CD8-positive, alpha-beta memory T cell (primary cell): ENCODE measurements around the gene RAB29. TPM values are rescaled to one million over a fixed set of nuclear protein-coding genes. Genes with fewer than 3 reads are reported as not detected.

Source experiments
- CTCF ChIA-PET: fragments of 350-600 bp; sonication (Branson Sonifier 250); formaldehyde crosslinking; loops from one replicate; lab custom pipeline; 2021; ENCODE audit warnings: antibody characterized with exemption; lab: Charles Lee
- POLR2A ChIA-PET: fragments of 350-600 bp; sonication (Branson Sonifier 250); formaldehyde crosslinking; loops from one replicate; lab custom pipeline; 2021; ENCODE audit warnings: antibody characterized with exemption; lab: Charles Lee
- DNase-seq, 5 donors: peaks; one replicate each; pipeline versions ENCODE4 v3.0.0 to v3.0.0-alpha.2; 2020 to 2022; ENCODE audit warnings: mixed read lengths in 1 of 5
- H3K27ac ChIP-seq: one replicate; pipeline ENCODE4 v1.7.0; 2013; ENCODE audit warnings: low read depth, mild to moderate bottlenecking, low read length, moderate library complexity
- H3K27me3 ChIP-seq: 2 replicates; pipeline ENCODE4 v1.7.0; 2013; ENCODE audit warnings: low read length, mild to moderate bottlenecking; ENCODE audit not compliant: insufficient read depth, poor library complexity, severe bottlenecking
- H3K36me3 ChIP-seq: 2 replicates; pipeline ENCODE4 v1.7.0; 2013; ENCODE audit warnings: mild to moderate bottlenecking, low read length, moderate library complexity; ENCODE audit not compliant: insufficient read depth
- H3K4me1 ChIP-seq: 2 replicates; pipeline ENCODE4 v1.7.0; 2013; ENCODE audit warnings: mild to moderate bottlenecking, low read length, moderate library complexity; ENCODE audit not compliant: insufficient read depth
- H3K4me3 ChIP-seq: 2 replicates; pipeline ENCODE4 v1.7.0; 2013; ENCODE audit warnings: mild to moderate bottlenecking, low read length
- H3K9me3 ChIP-seq: 2 replicates; pipeline ENCODE4 v1.7.0; 2013; ENCODE audit warnings: mild to moderate bottlenecking, low read length
- H3K27ac Mint-ChIP-seq, 8 donors: one replicate each; pipeline ENCODE4 v1.8.0; 2020 to 2021; ENCODE audit warnings: mixed read lengths in 8 of 8, mild to moderate bottlenecking in 6 of 8, inconsistent platforms in 3 of 8, moderate library complexity in 3 of 8
- H3K27me3 Mint-ChIP-seq, 2 donors: one replicate each; pipeline ENCODE4 v1.8.0; 2020 to 2021; ENCODE audit warnings: mixed read lengths in 2 of 2, mild to moderate bottlenecking in 1 of 2, moderate library complexity in 1 of 2
- H3K36me3 Mint-ChIP-seq, 3 donors: one replicate each; pipeline ENCODE4 v1.8.0; 2020 to 2021; ENCODE audit warnings: mixed read lengths in 3 of 3, inconsistent platforms in 1 of 3, mild to moderate bottlenecking in 1 of 3
- H3K4me1 Mint-ChIP-seq, 3 donors: one replicate each; pipeline ENCODE4 v1.8.0; 2020 to 2021; ENCODE audit warnings: mixed read lengths in 3 of 3, inconsistent platforms in 1 of 3, mild to moderate bottlenecking in 1 of 3
- H3K4me3 Mint-ChIP-seq, 7 donors: one replicate each; pipeline ENCODE4 v1.8.0; 2020 to 2021; ENCODE audit warnings: mixed read lengths in 7 of 7, mild to moderate bottlenecking in 6 of 7, moderate library complexity in 4 of 7, inconsistent platforms in 2 of 7
- H3K9me3 Mint-ChIP-seq, 5 donors: one replicate each; pipeline ENCODE4 v1.8.0; 2020 to 2022; ENCODE audit warnings: mixed read lengths in 5 of 5, mild to moderate bottlenecking in 3 of 5, moderate library complexity in 2 of 5, inconsistent platforms in 1 of 5
- polyA plus RNA-seq: library from polyadenylated mRNA; unstranded; fragments of 300-500 nt; fragmentation: Illumina TruSeq; gene quantifications from one replicate; pipeline ENCODE4 v1.2.3, GENCODE V29; 2021
- total RNA-seq, 2 experiments: library from RNA; stranded (reverse); gene quantifications; one replicate each; pipeline ENCODE4 v1.2.3, GENCODE V29; 2021

RAB29 gene
- total and polyA plus RNA-seq, 3 experiments from 2014 or later = 37.1 to 169 (median 39.7) TPM

- DNase-seq = peak in 1 of 5 donors; percentile 20
- ChIA-PET POLR2A (interaction anchor here (0.9 kb wide), 1 partner anchor 30 kb away, joined by 3 read pairs; the partner anchor contains the start of gene RAB29), CTCF (interaction anchor here (0.9 to 3.4 kb wide), 5 partner anchors 13 to 172 kb away, joined by 3 to 10 read pairs (median 3); no protein-coding TSS in a partner anchor)
- peaks cover 64 to 77% (median 66%) of the 10 kb centered on the region in 3 donors for H3K4me1 Mint-ChIP-seq
- no peaks in the 10 kb centered on the region for H3K9me3 ChIP-seq
- no peaks in the 10 kb centered on the region for H3K27me3 ChIP-seq
- H3K4me3 Mint-ChIP-seq = peak overlapping the region in 6 of 7 donors; percentile 60 to 72 (median 66)
- H3K4me3 ChIP-seq = no peak overlapping the region
- no peaks in the 10 kb centered on the region for H3K9me3 Mint-ChIP-seq
- no peak overlapping the region for H3K27ac ChIP-seq
- no peaks in the 10 kb centered on the region for H3K27me3 Mint-ChIP-seq
- H3K36me3 Mint-ChIP-seq = peaks cover 3 to 34% (median 8%) of the 10 kb centered on the region in 3 donors
- peaks cover 51% of the 10 kb centered on the region for H3K4me1 ChIP-seq
- no peaks in the 10 kb centered on the region for H3K36me3 ChIP-seq
- peak overlapping the region; percentile 44 to 90 (median 78) for H3K27ac Mint-ChIP-seq
Measured at GRCh38 chr1:205805082-205805711, 29.9 kb upstream of the RAB29 start.

GRCh38 chr1:205804605-205805004, 29.3 kb upstream of the RAB29 start:
- CTCF ChIA-PET = interaction anchor here (1.0 to 3.4 kb wide), 3 partner anchors 13 to 173 kb away, joined by 3 to 10 read pairs (median 7); no protein-coding TSS in a partner anchor
- Histone ChIP-seq H3K9me3 (no peaks in the 10 kb centered on the region), H3K4me3 (no peak overlapping the region), H3K27me3 (no peaks in the 10 kb centered on the region), H3K36me3 (no peaks in the 10 kb centered on the region), H3K27ac (no peak overlapping the region), H3K4me1 (peaks cover 45% of the 10 kb centered on the region)
- Mint-ChIP-seq H3K9me3 (no peaks in the 10 kb centered on the region), H3K4me3 (peak overlapping the region in 3 of 7 donors; percentile 21 to 68 (median 62)), H3K36me3 (peaks cover 3 to 34% (median 10%) of the 10 kb centered on the region in 3 donors), H3K4me1 (peaks cover 59 to 71% (median 60%) of the 10 kb centered on the region in 3 donors), H3K27me3 (no peaks in the 10 kb centered on the region), H3K27ac (peak overlapping the region in 7 of 8 donors; percentile 15 to 88 (median 78))
- DNase-seq = no peak
- POLR2A ChIA-PET = interaction anchor here (0.9 kb wide), 1 partner anchor 29 kb away, joined by 3 read pairs; the partner anchor contains the start of gene RAB29

GRCh38 chr1:205803986-205804385, 28.7 kb upstream of the RAB29 start:
- H3K4me3 ChIP-seq = no peak overlapping the region
- peaks cover 4% of the 10 kb centered on the region for H3K36me3 ChIP-seq
- ChIA-PET POLR2A (no interaction called here), CTCF (interaction anchor here (1.5 to 3.4 kb wide), 2 partner anchors 12 to 173 kb away, joined by 7 to 10 read pairs; no protein-coding TSS in a partner anchor)
- peak overlapping the region in 1 of 7 donors; percentile 33 for H3K4me3 Mint-ChIP-seq
- H3K27ac Mint-ChIP-seq = peak overlapping the region in 5 of 8 donors; percentile 4 to 79 (median 44)
- H3K4me1 ChIP-seq = peaks cover 39% of the 10 kb centered on the region
- H3K36me3 Mint-ChIP-seq = peaks cover 0 to 37% (median 9%) of the 10 kb centered on the region in 3 donors
- H3K4me1 Mint-ChIP-seq = peaks cover 52 to 65% (median 54%) of the 10 kb centered on the region in 3 donors
- H3K9me3 ChIP-seq = no peaks in the 10 kb centered on the region
- no peaks in the 10 kb centered on the region for H3K9me3 Mint-ChIP-seq
- no peak overlapping the region for H3K27ac ChIP-seq
- no peak for DNase-seq
- H3K27me3 ChIP-seq = no peaks in the 10 kb centered on the region
- H3K27me3 Mint-ChIP-seq = no peaks in the 10 kb centered on the region

DNA sequence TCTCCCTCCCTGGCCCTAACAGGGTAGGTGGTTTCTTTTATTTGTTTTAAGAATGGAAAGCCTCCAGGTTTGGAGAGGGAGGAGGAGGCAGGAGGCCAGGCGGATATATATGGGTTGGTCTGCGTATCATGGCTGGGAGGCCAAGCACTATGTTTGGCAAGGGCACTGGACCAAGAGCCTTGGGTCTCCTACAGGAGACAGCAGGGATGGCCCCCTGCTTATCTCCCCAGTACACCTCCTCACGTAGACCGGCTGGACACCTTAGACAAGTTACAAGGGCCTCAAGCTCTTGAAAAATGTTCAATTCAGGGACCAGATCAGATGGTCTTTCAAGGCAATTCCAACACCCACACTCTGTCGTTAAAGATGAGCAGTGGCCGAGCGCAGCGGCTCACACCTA, 26.8 kb upstream of the RAB29 start:
- DNase-seq = no peak
- no peak overlapping the region for H3K4me3 Mint-ChIP-seq
- ChIA-PET POLR2A (no interaction called here), CTCF (interaction anchor here (1.1 to 1.3 kb wide), 2 partner anchors 9 to 175 kb away, joined by 4 to 5 read pairs; no protein-coding TSS in a partner anchor)
- peaks cover 12 to 45% (median 15%) of the 10 kb centered on the region in 3 donors for H3K36me3 Mint-ChIP-seq
- no peaks in the 10 kb centered on the region for H3K9me3 Mint-ChIP-seq
- Histone ChIP-seq H3K27me3 (no peaks in the 10 kb centered on the region), H3K36me3 (peaks cover 20% of the 10 kb centered on the region), H3K9me3 (no peaks in the 10 kb centered on the region), H3K27ac (no peak overlapping the region), H3K4me3 (no peak overlapping the region), H3K4me1 (peaks cover 30% of the 10 kb centered on the region)
- H3K27ac Mint-ChIP-seq = peak overlapping the region in 4 of 8 donors; percentile 23 to 63 (median 50)
- no peaks in the 10 kb centered on the region for H3K27me3 Mint-ChIP-seq
- H3K4me1 Mint-ChIP-seq = peaks cover 35 to 47% (median 39%) of the 10 kb centered on the region in 3 donors

GRCh38 chr1:205800981-205801703, 25.9 kb upstream of the RAB29 start:
- H3K4me3 Mint-ChIP-seq = no peak overlapping the region
- Histone ChIP-seq H3K4me1 (peaks cover 21% of the 10 kb centered on the region), H3K9me3 (no peaks in the 10 kb centered on the region), H3K36me3 (peaks cover 29% of the 10 kb centered on the region), H3K4me3 (no peak overlapping the region), H3K27ac (no peak overlapping the region), H3K27me3 (no peaks in the 10 kb centered on the region)
- POLR2A ChIA-PET = no interaction called here
- peak overlapping the region in 4 of 8 donors; percentile 32 to 63 (median 50) for H3K27ac Mint-ChIP-seq
- no peaks in the 10 kb centered on the region for H3K27me3 Mint-ChIP-seq
- peaks cover 26 to 38% (median 31%) of the 10 kb centered on the region in 3 donors for H3K4me1 Mint-ChIP-seq
- CTCF ChIA-PET = interaction anchor here (0.6 to 1.3 kb wide), 3 partner anchors 9 to 176 kb away, joined by 3 to 5 read pairs (median 4); no protein-coding TSS in a partner anchor
- H3K36me3 Mint-ChIP-seq = peaks cover 12 to 53% (median 17%) of the 10 kb centered on the region in 3 donors
- DNase-seq = no peak
- H3K9me3 Mint-ChIP-seq = no peaks in the 10 kb centered on the region

GRCh38 chr1:205800427-205800826, 25.1 kb upstream of the RAB29 start:
- no peak for DNase-seq
- H3K4me3 ChIP-seq = no peak overlapping the region
- Mint-ChIP-seq H3K27me3 (no peaks in the 10 kb centered on the region), H3K4me3 (no peak overlapping the region), H3K27ac (peak overlapping the region in 2 of 8 donors; percentile 52 to 65), H3K4me1 (peaks cover 19 to 30% (median 23%) of the 10 kb centered on the region in 3 donors), H3K36me3 (peaks cover 12 to 60% (median 17%) of the 10 kb centered on the region in 3 donors), H3K9me3 (no peaks in the 10 kb centered on the region)
- CTCF ChIA-PET = interaction anchor here (0.8 to 1.2 kb wide), 3 partner anchors 9 to 208 kb away, joined by 3 read pairs; no protein-coding TSS in a partner anchor
- POLR2A ChIA-PET = no interaction called here
- no peak overlapping the region for H3K27ac ChIP-seq
- peaks cover 14% of the 10 kb centered on the region for H3K4me1 ChIP-seq
- no peaks in the 10 kb centered on the region for H3K9me3 ChIP-seq
- H3K27me3 ChIP-seq = no peaks in the 10 kb centered on the region
- H3K36me3 ChIP-seq = peaks cover 35% of the 10 kb centered on the region

- CTCF ChIA-PET = no interaction called here
- Mint-ChIP-seq H3K4me3 (no peak overlapping the region), H3K27ac (peak overlapping the region in 3 of 8 donors; percentile 23 to 77 (median 63)), H3K9me3 (no peaks in the 10 kb centered on the region), H3K4me1 (peaks cover under 1 to 12% (median 6%) of the 10 kb centered on the region in 3 donors), H3K36me3 (peaks cover 12 to 76% (median 18%) of the 10 kb centered on the region in 3 donors), H3K27me3 (no peaks in the 10 kb centered on the region)
- Histone ChIP-seq H3K4me1 (no peaks in the 10 kb centered on the region), H3K27ac (no peak overlapping the region), H3K9me3 (no peaks in the 10 kb centered on the region), H3K27me3 (no peaks in the 10 kb centered on the region), H3K4me3 (no peak overlapping the region), H3K36me3 (peaks cover 36% of the 10 kb centered on the region)
- POLR2A ChIA-PET = no interaction called here
- no peak for DNase-seq
Measured at GRCh38 chr1:205798577-205798976, 23.3 kb upstream of the RAB29 start.
